MM.1S (cell line): ENCODE results near the gene GNA14.

ENCODE experiments used
- CTCF ChIP-seq: fragments of 300-600 bp; sonication (generic); IDR thresholded peaks from 2 replicates; pipeline ENCODE4 v1.5.1; 2016; ENCODE audit warnings: antibody characterized with exemption, low read length, mixed read lengths
- EZH2 ChIP-seq: fragments of 300-600 bp; sonication (generic); optimal IDR thresholded peaks from 2 replicates; pipeline ENCODE3; 2017; ENCODE audit warnings: low read depth, mild to moderate bottlenecking, antibody characterized with exemption, low read length, mixed read lengths

GRCh38 chr9:77569335-77569734 lies 78.8 kb downstream of the GNA14 start:
- no peak for TF ChIP-seq CTCF
- TF ChIP-seq EZH2, result no peak
